SK-N-SH (cell line): ENCODE data around the gene TNK2. TPM values are rescaled to one million over a fixed set of nuclear protein-coding genes. Genes with fewer than 3 reads are reported as not detected.

Experiments
- CTCF ChIA-PET: fragments of 300-600, 350-600 bp; formaldehyde crosslinking; extraction: SDS; loops from one replicate; lab custom pipeline; 2021; lab: Yijun Ruan, JAX
- POLR2A ChIA-PET: fragments of 350-600 bp; sonication (Branson Sonifier 250); formaldehyde crosslinking; extraction: SDS; loops from one replicate; lab custom pipeline; 2020; ENCODE audit warnings: antibody characterized with exemption, inconsistent platforms; lab: Yijun Ruan, JAX
- DNase-seq: peaks from one replicate; pipeline ENCODE4 v3.0.0; 2012
- H2AFZ ChIP-seq: fragments of 200-600 bp; sonication (generic); 2 replicates; pipeline ENCODE4 v1.8.1; 2016; ENCODE audit warnings: antibody characterized with exemption, mild to moderate bottlenecking, low read depth
- H3F3A ChIP-seq: fragments of 200-600 bp; sonication (generic); replicated peaks from 2 replicates; pipeline ENCODE3; 2016; ENCODE audit warnings: antibody characterized with exemption, mild to moderate bottlenecking; ENCODE audit not compliant: insufficient read depth
- H3K27ac ChIP-seq, 2 experiments: fragments of 200-500 bp in 1 of 2; fragments of 200-600 bp in 1 of 2; sonication (Bioruptor generic) in 1 of 2; sonication (generic), shearing (Covaris generic) in 1 of 2; 2 replicates each; pipeline versions ENCODE4 v1.5.1 to v1.6.1; 2014 to 2016; ENCODE audit warnings: low read depth in 2 of 2, inconsistent platforms in 1 of 2, low read length in 1 of 2, mild to moderate bottlenecking in 1 of 2, mixed read lengths in 1 of 2
- H3K27me3 ChIP-seq: fragments of 200-600 bp; sonication (generic), shearing (Covaris generic); 2 replicates; pipeline ENCODE4 v1.6.1; 2016; ENCODE audit warnings: mixed run types; ENCODE audit not compliant: insufficient read depth
- H3K36me3 ChIP-seq, 2 experiments: fragments of 200-500 bp in 1 of 2; fragments of 200-600 bp in 1 of 2; sonication (Bioruptor generic) in 1 of 2; sonication (generic) in 1 of 2; replicated peaks in 1 of 2; 2 replicates each; pipeline versions ENCODE3 to v1.5.1; 2014 to 2016; ENCODE audit warnings: low read length in 1 of 2, mild to moderate bottlenecking in 1 of 2; ENCODE audit not compliant: insufficient read depth in 2 of 2, control insufficient read depth in 1 of 2
- H3K4me1 ChIP-seq, 2 experiments: fragments of 200-500 bp in 1 of 2; fragments of 200-600 bp in 1 of 2; sonication (Bioruptor generic) in 1 of 2; sonication (generic), shearing (Covaris generic) in 1 of 2; 2 replicates each; pipeline versions ENCODE4 v1.5.1 to v1.6.1; 2014 to 2016; ENCODE audit warnings: low read depth in 1 of 2, low read length in 1 of 2, mixed run types in 1 of 2; ENCODE audit not compliant: insufficient read depth in 2 of 2, control insufficient read depth in 1 of 2
- H3K4me2 ChIP-seq: fragments of 200-600 bp; sonication (generic), shearing (Covaris generic); 2 replicates; pipeline ENCODE4 v1.6.1; 2017; ENCODE audit warnings: mixed run types
- H3K4me3 ChIP-seq, 2 experiments: fragments of 200-500 bp in 1 of 2; fragments of 200-600 bp in 1 of 2; sonication (Bioruptor generic) in 1 of 2; sonication (generic), shearing (Covaris generic) in 1 of 2; 2 replicates each; pipeline versions ENCODE4 v1.5.1 to v1.8.1; 2014 to 2016; ENCODE audit warnings: low read depth in 2 of 2, inconsistent platforms in 1 of 2, low read length in 1 of 2, mild to moderate bottlenecking in 1 of 2, mixed read lengths in 1 of 2, moderate library complexity in 1 of 2
- H3K79me2 ChIP-seq: fragments of 200-600 bp; sonication (generic); 2 replicates; pipeline ENCODE4 v1.8.1; 2017; ENCODE audit warnings: mild to moderate bottlenecking; ENCODE audit not compliant: insufficient read depth
- H3K9ac ChIP-seq: fragments of 200-600 bp; sonication (generic); 2 replicates; pipeline ENCODE4 v1.6.1; 2017; ENCODE audit warnings: mixed run types
- H3K9me2 ChIP-seq: fragments of 200-600 bp; sonication (generic); 2 replicates; pipeline ENCODE4 v1.6.1; 2017; ENCODE audit warnings: mixed run types
- H3K9me3 ChIP-seq: fragments of 200-600 bp; sonication (generic); 2 replicates; pipeline ENCODE4 v1.6.1; 2017; ENCODE audit warnings: mixed run types, mild to moderate bottlenecking, moderate library complexity
- H4K20me1 ChIP-seq: fragments of 200-600 bp; sonication (generic); 2 replicates; pipeline ENCODE4 v1.6.1; 2017; ENCODE audit warnings: mild to moderate bottlenecking, mixed run types; ENCODE audit not compliant: insufficient read depth
- CHD2 ChIP-seq: fragments of 150-350 bp; IDR thresholded peaks from 2 replicates; pipeline ENCODE4 v1.6.1; 2018; ENCODE audit warnings: low read length; ENCODE audit not compliant: partially characterized antibody
- EP300 ChIP-seq, 2 experiments: IDR thresholded peaks; 2 replicates each; pipeline versions ENCODE4 v1.4.0 to v1.6.1; 2012; ENCODE audit warnings: borderline replicate concordance in 1 of 2, low read depth in 1 of 2, low read length in 1 of 2
- EZH2phosphoT487 ChIP-seq: fragments of 200-600 bp; sonication (generic); IDR thresholded peaks from 2 replicates; pipeline ENCODE4 v1.6.1; 2017; ENCODE audit warnings: low read depth, mixed run types, mild to moderate bottlenecking, antibody characterized with exemption, moderate library complexity, borderline replicate concordance
- FOSL2 ChIP-seq: IDR thresholded peaks from 2 replicates; pipeline ENCODE4 v1.4.0; 2012; ENCODE audit warnings: low read depth, mild to moderate bottlenecking, moderate library complexity, borderline replicate concordance
- GATA2 ChIP-seq: sonication (generic); formaldehyde crosslinking; IDR thresholded peaks from 2 replicates; pipeline ENCODE4 v1.5.0; 2020; ENCODE audit warnings: mild to moderate bottlenecking, missing genetic modification reagents
- JUND ChIP-seq: IDR thresholded peaks from 2 replicates; pipeline ENCODE4 v1.4.0; 2012
- MAX ChIP-seq: IDR thresholded peaks from 2 replicates; pipeline ENCODE4 v1.4.0; 2012; ENCODE audit warnings: low read depth
- MXI1 ChIP-seq: IDR thresholded peaks from 2 replicates; pipeline ENCODE4 v1.6.1; 2012; ENCODE audit warnings: mild to moderate bottlenecking, low read depth, low read length, improper control_type of control experiment
- NFIC ChIP-seq: IDR thresholded peaks from 2 replicates; pipeline ENCODE4 v1.4.0; 2012; ENCODE audit warnings: borderline replicate concordance
- POLR2AphosphoS5 ChIP-seq: IDR thresholded peaks from 2 replicates; pipeline ENCODE4 v1.6.1; 2012; ENCODE audit warnings: low read depth, low read length
- RAD21 ChIP-seq: IDR thresholded peaks from 2 replicates; pipeline ENCODE4 v1.6.1; 2012; ENCODE audit warnings: mild to moderate bottlenecking, low read length
- SIN3A ChIP-seq: IDR thresholded peaks from 2 replicates; pipeline ENCODE4 v1.6.1; 2012; ENCODE audit warnings: low read depth, mild to moderate bottlenecking, low read length, moderate library complexity, borderline replicate concordance
- TCF12 ChIP-seq: IDR thresholded peaks from 2 replicates; pipeline ENCODE4 v1.4.0; 2012
- TEAD4 ChIP-seq: IDR thresholded peaks from 2 replicates; pipeline ENCODE4 v1.4.0; 2012; ENCODE audit warnings: mild to moderate bottlenecking, borderline replicate concordance; ENCODE audit not compliant: insufficient read depth
- USF2 ChIP-seq: fragments of 150-350 bp; IDR thresholded peaks from 2 replicates; pipeline ENCODE4 v1.6.1; 2017; ENCODE audit warnings: antibody characterized with exemption, low read length, low read depth, borderline replicate concordance
- YY1 ChIP-seq: IDR thresholded peaks from 2 replicates; pipeline ENCODE4 v1.4.0; 2012; ENCODE audit warnings: low read depth, mild to moderate bottlenecking
- WGBS: methylation state at CpG from one replicate; pipeline ENCODE4 v1.1.6; 2017; ENCODE audit warnings: low lambda C conversion rate; 5-methylcytosine and 5-hydroxymethylcytosine counted together
- polyA plus RNA-seq, 3 experiments: library from polyadenylated mRNA; depleted of rRNA; stranded (reverse); fragments of >200 nt; gene quantifications; 2 replicates each; pipeline ENCODE4 v1.2.3, GENCODE V29; 2012

Gene TNK2
- polyA plus RNA-seq, 1 of the 3 experiments (the other 2 are of a cell fraction) = 17.3 TPM

DNA sequence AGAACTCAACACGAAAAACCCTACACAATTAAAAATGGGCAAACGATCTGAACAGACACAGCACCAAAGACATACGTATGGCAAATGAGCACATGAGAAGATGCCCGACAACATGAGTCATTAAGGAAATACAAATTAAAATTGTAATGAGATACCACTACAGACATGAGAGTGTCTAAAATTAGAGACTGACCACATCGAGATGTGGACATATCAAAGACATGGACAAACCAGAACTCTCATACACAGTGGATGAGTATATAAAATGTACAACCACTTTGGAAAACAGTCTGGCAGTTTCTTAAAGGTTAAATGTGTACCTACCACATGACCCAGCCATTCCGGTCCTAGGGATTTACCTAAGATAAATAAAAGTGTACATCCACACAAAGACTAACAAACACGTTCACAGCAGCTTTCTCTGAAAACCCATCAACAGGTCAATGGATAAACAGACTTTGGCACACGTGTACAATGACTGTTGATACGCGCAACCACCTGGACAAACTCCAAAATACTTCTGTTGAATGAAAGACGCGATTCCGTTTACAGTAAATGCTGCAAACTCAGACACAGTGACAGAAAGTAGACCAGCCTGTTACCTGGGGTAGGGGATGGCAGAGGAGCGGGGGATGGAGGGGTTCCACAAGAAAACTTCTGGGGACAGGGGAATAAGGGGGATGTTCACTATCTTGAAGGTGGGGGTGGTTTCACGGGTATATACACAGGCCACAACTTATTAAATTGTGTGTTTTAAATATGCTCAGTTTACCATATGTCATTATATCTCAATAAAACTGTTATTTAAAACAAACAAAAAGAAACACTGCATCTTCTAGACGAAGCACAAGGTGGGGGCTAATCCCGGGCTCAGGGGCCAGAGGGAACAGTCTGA is 2.1 kb downstream of the TNK2 start:
- Histone ChIP-seq H3K4me2 (peak overlapping the region; percentile 87; the same call in 1 of the 2 replicates), H2AFZ (no peak overlapping the region), H3K27ac (0 out of 4 replicates have a peak overlapping the region, but pooled peaks of 1 of the 2 experiments have one; percentile 15), H3K4me3 (no peak overlapping the region), H3K4me1 (peaks cover 16 to 28% of the 10 kb centered on the region in 2 experiments; a peak in 3 of 4 replicates), H3F3A (peaks cover 6% of the 10 kb centered on the region), H4K20me1 (peaks cover 20% of the 10 kb centered on the region), H3K9ac (no peak overlapping the region), H3K9me2 (no peaks in the 10 kb centered on the region), H3K9me3 (no peaks in the 10 kb centered on the region), H3K36me3 (no peaks in the 10 kb centered on the region), H3K27me3 (no peaks in the 10 kb centered on the region), H3K79me2 (peaks cover 70% of the 10 kb centered on the region)
- POLR2A ChIA-PET = no interaction called here
- TF ChIP-seq FOSL2 = 0 out of 2 replicates have a peak, but pooled peaks have one; percentile 10
- TF ChIP-seq MAX = no peak
- no peak for DNase-seq
- CTCF ChIA-PET = interaction anchor here (1.9 to 29.0 kb wide), 3 partner anchors 9 to 50 kb away, joined by 6 to 606 read pairs (median 67); no protein-coding TSS in a partner anchor
- whole genome bisulfite sequencing = 81% methylated on average over 17 of the region's 17 CpGs

- TF ChIP-seq NFIC (no peak), EP300 (IDR thresholded peaks at IDR 0.05; ENCODE audit: borderline replicate concordance in 1 of 2, low read depth in 1 of 2, low read length in 1 of 2) (no peak), RAD21 (no peak), USF2 (no peak), POLR2AphosphoS5 (no peak), SIN3A (no peak), CHD2 (no peak), EZH2phosphoT487 (no peak), MXI1 (no peak), TEAD4 (no peak), JUND (no peak), GATA2 (CRISPR knock-in tag) (no peak), TCF12 (no peak), YY1 (no peak)
- TF ChIP-seq, all 33 proteins: peak for 0
- Histone ChIP-seq H3K4me2 (no peak overlapping the region), H3K9me3 (no peaks in the 10 kb centered on the region), H3K36me3 (no peaks in the 10 kb centered on the region), H4K20me1 (peaks cover 20% of the 10 kb centered on the region), H3K9me2 (no peaks in the 10 kb centered on the region), H3F3A (peaks cover 6% of the 10 kb centered on the region), H3K9ac (no peak overlapping the region), H3K27ac (no peak overlapping the region), H3K4me3 (0 out of 4 replicates have a peak overlapping the region, but pooled peaks of 1 of the 2 experiments have one; percentile 12), H3K4me1 (peaks cover 21 to 38% of the 10 kb centered on the region in 2 experiments; a peak in 3 of 4 replicates), H3K79me2 (peaks cover 87% of the 10 kb centered on the region), H2AFZ (no peak overlapping the region), H3K27me3 (no peaks in the 10 kb centered on the region)
- WGBS = 96% methylated on average over 4 of the region's 4 CpGs
- CTCF ChIA-PET = interaction anchor here (1.1 to 29.0 kb wide), 3 partner anchors 10 to 48 kb away, joined by 7 to 606 read pairs (median 11); no protein-coding TSS in a partner anchor
- POLR2A ChIA-PET = no interaction called here
- DNase-seq = no peak
Observed at GRCh38 chr3:195904368-195904767, 4.0 kb downstream of the TNK2 start.
